GM12875 (cell line): ENCODE results near the gene DEDD2.

Experiments used
- H3K4me3 ChIP-seq: one replicate; pipeline ENCODE4 v1.5.1; 2011; ENCODE audit warnings: low read depth, low read length, control low read depth
- TF ChIP-seq, protein P1 (sequence below): IDR thresholded peaks from 2 replicates; pipeline ENCODE4 v1.5.1; 2011; ENCODE audit warnings: low read depth, mild to moderate bottlenecking, control low read depth, inconsistent platforms, low read length, moderate library complexity, borderline replicate concordance; ENCODE audit not compliant: insufficient read depth

DEDD2 gene

DNA sequence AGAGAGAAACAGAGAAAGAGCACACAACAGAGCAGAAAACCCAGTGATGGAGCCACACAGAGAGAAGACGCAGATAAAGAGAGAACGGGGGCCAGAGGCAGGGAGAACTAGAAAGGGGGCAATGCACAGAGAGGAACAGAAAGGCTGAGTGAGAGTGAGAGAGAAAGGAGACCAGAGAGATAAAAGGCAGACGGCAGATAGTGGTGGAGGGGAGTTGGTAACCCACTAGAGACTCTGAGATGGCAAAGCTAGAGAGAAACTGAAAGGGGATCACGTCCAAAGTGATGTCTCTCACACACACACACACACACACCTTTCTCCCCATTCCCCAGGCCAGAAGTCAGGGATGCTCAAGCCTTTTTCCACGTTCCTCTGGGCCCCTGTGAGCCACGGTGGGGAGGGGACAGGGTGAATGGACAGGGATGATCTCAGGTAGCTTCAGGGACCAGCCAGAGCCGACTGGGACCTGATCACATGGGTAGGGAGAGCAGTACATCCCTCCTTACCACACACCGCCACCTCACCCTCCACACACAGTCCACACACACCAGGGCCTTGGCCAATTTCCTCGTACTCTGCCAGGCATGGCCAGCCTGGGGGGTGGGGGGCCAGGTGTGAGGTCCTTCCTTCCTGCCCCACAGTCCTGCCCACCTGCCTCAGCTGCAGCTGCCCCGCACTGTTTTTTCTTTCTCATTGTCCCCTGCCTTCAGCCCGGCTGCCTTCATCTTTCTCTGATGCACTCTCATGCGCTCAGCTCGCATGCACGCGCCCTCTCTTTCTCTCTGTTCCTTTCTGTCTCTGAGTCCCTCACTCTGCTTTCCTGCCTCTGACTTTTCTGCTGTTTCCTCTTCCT lies 62.8 kb downstream of the DEDD2 start:
- TF ChIP-seq, protein P1, sequence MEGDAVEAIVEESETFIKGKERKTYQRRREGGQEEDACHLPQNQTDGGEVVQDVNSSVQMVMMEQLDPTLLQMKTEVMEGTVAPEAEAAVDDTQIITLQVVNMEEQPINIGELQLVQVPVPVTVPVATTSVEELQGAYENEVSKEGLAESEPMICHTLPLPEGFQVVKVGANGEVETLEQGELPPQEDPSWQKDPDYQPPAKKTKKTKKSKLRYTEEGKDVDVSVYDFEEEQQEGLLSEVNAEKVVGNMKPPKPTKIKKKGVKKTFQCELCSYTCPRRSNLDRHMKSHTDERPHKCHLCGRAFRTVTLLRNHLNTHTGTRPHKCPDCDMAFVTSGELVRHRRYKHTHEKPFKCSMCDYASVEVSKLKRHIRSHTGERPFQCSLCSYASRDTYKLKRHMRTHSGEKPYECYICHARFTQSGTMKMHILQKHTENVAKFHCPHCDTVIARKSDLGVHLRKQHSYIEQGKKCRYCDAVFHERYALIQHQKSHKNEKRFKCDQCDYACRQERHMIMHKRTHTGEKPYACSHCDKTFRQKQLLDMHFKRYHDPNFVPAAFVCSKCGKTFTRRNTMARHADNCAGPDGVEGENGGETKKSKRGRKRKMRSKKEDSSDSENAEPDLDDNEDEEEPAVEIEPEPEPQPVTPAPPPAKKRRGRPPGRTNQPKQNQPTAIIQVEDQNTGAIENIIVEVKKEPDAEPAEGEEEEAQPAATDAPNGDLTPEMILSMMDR: no peak
- no peak overlapping the region for H3K4me3 ChIP-seq

DNA sequence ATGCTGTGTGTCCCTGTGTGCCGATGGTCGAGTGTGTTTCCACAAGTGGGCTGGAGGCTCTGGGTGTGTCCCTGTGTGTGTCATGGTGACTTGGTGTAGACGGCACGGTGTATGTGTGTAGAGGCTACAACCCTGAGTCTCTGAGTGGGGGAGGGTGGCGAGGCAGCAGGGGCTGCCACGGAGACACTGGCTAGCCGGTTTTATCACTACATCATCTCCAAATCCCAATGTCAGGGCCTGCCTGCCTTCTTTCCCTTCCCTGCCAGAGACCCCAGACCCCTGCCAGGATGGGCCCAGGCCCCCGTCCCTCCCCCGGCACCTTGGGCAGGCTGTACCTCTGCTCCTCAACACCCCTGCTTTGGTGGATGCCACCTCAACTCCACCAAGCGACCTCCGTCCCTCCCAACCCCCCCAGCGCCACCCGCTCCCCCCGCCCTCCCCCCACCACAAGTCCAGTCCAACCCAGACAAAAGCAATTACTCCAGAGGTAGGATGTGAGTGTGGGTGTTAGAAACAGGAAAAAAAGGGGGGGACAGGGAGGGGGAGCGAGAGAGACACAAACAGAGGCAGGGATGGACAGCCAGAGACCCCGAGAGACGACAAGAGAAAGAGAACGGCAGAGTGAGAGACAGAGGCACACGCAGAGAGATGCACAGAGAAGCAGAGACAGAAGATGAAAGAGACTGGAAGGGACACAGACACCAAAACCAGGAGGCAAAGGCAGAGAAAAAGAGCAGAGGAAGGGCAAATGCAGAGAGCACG lies 63.6 kb downstream of the DEDD2 start:
- TF ChIP-seq, protein P1: no peak
- no peak overlapping the region for H3K4me3 ChIP-seq

DNA sequence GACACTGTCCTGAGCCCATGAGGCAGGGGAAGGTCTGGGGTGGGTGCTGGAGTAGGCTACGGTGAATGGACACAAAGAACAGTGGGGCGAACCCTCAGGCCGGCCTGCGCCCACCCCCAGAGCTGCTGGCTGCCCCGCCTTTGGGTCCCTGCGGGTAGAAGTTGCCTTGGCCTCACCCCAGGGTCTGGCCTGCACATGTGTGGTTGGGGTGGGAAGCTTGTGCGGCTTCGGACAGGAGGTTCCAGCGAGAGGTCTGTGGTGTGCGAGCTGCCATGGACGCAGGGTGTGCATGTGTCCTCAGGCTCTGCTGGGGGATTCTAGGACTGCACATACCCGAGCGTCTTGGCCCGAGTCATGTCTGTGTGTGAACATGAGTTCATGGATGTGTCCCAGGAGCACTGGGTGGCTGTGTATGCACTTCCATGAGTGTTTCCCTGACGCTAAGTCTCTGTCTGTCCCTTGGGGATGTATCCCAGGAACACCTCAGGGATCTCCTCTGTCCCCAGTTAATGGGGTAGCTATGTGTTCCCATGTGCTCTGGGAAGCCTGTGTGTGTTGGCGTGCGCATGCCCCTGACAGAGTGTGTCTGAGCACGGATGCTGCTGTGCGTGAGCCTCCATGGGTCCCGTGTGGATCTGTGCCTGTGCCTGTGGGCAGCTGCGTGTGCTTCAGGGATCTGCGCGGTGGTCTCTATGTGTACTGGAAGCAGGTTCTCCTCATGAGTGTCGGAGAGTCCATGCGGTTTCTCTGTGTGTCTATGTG lies 64.4 kb downstream of the DEDD2 start:
- H3K4me3 ChIP-seq: no peak overlapping the region
- TF ChIP-seq, protein P1: no peak

DNA sequence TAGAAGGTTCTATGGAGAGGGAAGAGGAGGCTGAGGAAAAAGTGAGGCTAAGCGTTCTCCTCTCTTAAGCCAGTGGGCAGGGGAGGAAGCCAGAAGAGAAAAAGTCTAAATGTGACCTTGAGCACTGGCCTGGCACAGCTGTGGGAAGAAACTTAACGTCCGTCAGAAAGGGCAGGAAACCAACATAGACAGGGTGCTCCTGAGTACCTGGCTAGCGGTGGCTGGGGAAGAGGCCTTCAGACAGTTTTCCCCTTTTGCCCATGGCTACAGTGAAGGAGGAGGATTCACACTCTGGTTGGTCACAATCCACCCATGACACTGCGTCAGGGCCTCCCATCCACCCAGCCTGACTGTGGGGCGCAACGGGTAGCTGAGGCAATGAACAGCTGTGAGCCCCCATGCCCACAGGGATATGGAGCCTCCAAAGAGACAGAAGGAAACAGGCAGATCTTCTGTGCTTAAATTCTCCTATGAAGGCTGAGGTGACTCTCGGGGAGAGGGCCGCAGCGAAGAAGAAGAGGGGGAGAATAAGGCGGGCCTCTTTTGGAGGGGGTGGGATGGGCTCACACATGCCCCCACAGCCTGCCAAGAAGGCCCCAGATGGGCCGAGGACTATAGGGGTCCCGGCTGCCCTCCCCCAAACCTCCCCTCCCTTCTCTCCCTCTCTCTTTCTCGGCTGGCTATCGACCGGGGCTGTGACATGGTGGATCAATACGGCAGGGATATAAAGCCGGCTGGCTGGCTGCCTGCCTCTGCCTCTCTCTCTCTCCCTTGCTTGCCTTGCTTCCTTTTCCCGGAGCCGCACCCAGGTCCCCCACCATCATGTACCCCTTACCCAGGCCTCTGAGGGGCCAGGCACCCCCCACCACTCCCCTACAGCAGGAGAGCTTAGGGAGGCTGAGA lies 65.4 kb downstream of the DEDD2 start:
- H3K4me3 ChIP-seq: no peak overlapping the region
- TF ChIP-seq, protein P1: no peak

DNA sequence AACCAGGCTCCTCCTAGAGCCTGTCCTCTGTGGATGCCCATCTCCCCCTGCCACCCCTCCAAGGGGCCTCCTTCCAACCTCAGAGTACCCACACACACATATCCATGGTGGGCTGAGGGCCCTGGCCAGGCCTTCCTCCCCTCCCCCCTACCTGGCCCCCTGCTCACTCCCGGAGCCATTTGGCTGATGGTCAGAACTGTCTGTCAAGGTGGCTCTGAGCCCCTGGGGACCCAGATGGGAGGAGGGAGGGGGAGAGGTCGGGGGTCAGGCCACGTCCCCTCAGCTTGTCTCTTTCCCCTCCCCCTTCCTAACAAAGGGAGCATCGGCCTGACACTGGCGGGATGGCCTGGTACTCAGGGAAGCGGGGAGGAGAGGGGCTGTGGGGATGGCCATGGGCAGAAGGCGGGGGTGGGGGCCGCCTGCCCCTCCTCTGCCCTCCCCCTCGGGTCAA lies 66.5 kb downstream of the DEDD2 start:
- TF ChIP-seq, protein P1: no peak
- no peak overlapping the region for H3K4me3 ChIP-seq

DNA sequence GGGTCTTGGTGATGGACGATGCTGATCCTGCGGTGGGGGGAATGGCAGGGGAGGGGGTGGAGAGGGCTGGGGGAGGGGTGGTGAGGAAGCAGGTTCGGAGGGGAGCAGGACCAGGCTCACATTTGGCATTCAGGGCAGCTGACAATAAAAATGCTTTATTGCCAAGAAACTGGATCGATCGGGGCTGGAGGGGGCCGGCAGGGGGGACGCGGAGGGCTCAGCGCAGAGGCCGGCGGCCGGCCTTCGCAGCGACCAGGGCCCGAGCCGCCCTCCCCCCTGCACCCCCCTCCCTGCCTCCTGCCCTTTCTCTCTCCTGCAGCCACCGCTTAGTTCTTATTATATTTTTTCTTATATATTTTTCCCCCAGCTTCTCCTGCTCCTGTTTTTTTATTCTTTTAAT lies 67.1 kb downstream of the DEDD2 start:
- TF ChIP-seq, protein P1: no peak
- no peak overlapping the region for H3K4me3 ChIP-seq
